Activated CD4-positive, alpha-beta T cell treated with anti-CD3 and anti-CD28 coated beads, Interleukin-2, amount 10 ng/mL, durations not matched to agents 7 days and 5 days (primary cell): ENCODE measurements around the gene ARHGAP45. TPM values are rescaled to one million over a fixed set of nuclear protein-coding genes. Genes with fewer than 3 reads are reported as not detected.

Experiments
- CTCF ChIA-PET: fragments of 350-600 bp; sonication (Branson Sonifier 250); formaldehyde crosslinking; loops from one replicate; lab custom pipeline; 2021; ENCODE audit warnings: antibody characterized with exemption; lab: Charles Lee
- POLR2A ChIA-PET: fragments of 350-600 bp; sonication (Branson Sonifier 250); formaldehyde crosslinking; loops from one replicate; lab custom pipeline; 2021; ENCODE audit warnings: antibody characterized with exemption; lab: Charles Lee
- DNase-seq: peaks from one replicate; pipeline ENCODE4 v3.0.0-alpha.2; 2020
- H3K27ac Mint-ChIP-seq: one replicate; pipeline ENCODE4 v1.8.0; 2021; ENCODE audit warnings: mild to moderate bottlenecking, moderate library complexity, mixed read lengths
- H3K27me3 Mint-ChIP-seq: one replicate; pipeline ENCODE4 v1.8.0; 2021; ENCODE audit warnings: mixed read lengths
- H3K36me3 Mint-ChIP-seq: one replicate; pipeline ENCODE4 v1.8.0; 2021; ENCODE audit warnings: low read depth, mixed read lengths
- H3K4me1 Mint-ChIP-seq: one replicate; pipeline ENCODE4 v1.8.0; 2021; ENCODE audit warnings: mixed read lengths
- H3K4me3 Mint-ChIP-seq: one replicate; pipeline ENCODE4 v1.8.0; 2021; ENCODE audit warnings: mild to moderate bottlenecking, moderate library complexity, mixed read lengths
- H3K9me3 Mint-ChIP-seq: one replicate; pipeline ENCODE4 v1.8.0; 2021; ENCODE audit warnings: mixed read lengths
- total RNA-seq, 2 experiments: library from RNA; stranded (reverse); gene quantifications; one replicate each; pipeline ENCODE4 v1.2.3, GENCODE V29; 2021

The ARHGAP45 gene
- total RNA-seq, 2 experiments from 2014 or later = 487 to 570 TPM

- no peaks in the 10 kb centered on the region for H3K9me3 Mint-ChIP-seq
- peaks cover 53% of the 10 kb centered on the region for H3K4me1 Mint-ChIP-seq
- no peaks in the 10 kb centered on the region for H3K27me3 Mint-ChIP-seq
- peak overlapping the region; percentile 72 for H3K27ac Mint-ChIP-seq
- H3K36me3 Mint-ChIP-seq = peaks cover 39% of the 10 kb centered on the region
- POLR2A ChIA-PET = interaction anchor here (0.6 to 1.0 kb wide), 2 partner anchors 9 to 21 kb away, joined by 3 read pairs; no protein-coding TSS in a partner anchor
- H3K4me3 Mint-ChIP-seq = peak overlapping the region; percentile 22
- DNase-seq = no peak
- CTCF ChIA-PET = interaction anchor here (0.9 to 2.9 kb wide), 7 partner anchors 8 to 155 kb away, joined by 3 to 9 read pairs (median 3); partner anchors contain the start of gene ARHGAP45
These were observed 22.3 kb downstream of the ARHGAP45 start for GRCh38 chr19:1089126-1089771.

GRCh38 chr19:1089891-1090290 lies 22.9 kb downstream of the ARHGAP45 start:
- ChIA-PET CTCF (interaction anchor here (0.9 to 2.4 kb wide), 4 partner anchors 10 to 155 kb away, joined by 3 to 8 read pairs (median 4); partner anchors contain the start of gene ARHGAP45), POLR2A (interaction anchor here (0.6 kb wide), 1 partner anchor 22 kb away, joined by 3 read pairs; no protein-coding TSS in a partner anchor)
- Mint-ChIP-seq H3K9me3 (no peaks in the 10 kb centered on the region), H3K27ac (no peak overlapping the region), H3K27me3 (no peaks in the 10 kb centered on the region), H3K4me1 (peaks cover 50% of the 10 kb centered on the region), H3K4me3 (no peak overlapping the region), H3K36me3 (peaks cover 33% of the 10 kb centered on the region)
- DNase-seq = no peak

GRCh38 chr19:1090731-1091543 lies 24.0 kb downstream of the ARHGAP45 start:
- no peaks in the 10 kb centered on the region for H3K9me3 Mint-ChIP-seq
- no peak overlapping the region for H3K4me3 Mint-ChIP-seq
- H3K27me3 Mint-ChIP-seq = no peaks in the 10 kb centered on the region
- no peak overlapping the region for H3K27ac Mint-ChIP-seq
- ChIA-PET CTCF (interaction anchor here (1.0 to 1.9 kb wide), 3 partner anchors 11 to 26 kb away, joined by 3 to 6 read pairs (median 3); no protein-coding TSS in a partner anchor), POLR2A (no interaction called here)
- peaks cover 25% of the 10 kb centered on the region for H3K36me3 Mint-ChIP-seq
- peaks cover 50% of the 10 kb centered on the region for H3K4me1 Mint-ChIP-seq
- DNase-seq = no peak

GRCh38 chr19:1091544-1092175 lies 24.7 kb downstream of the ARHGAP45 start:
- ChIA-PET CTCF (interaction anchor here (1.1 kb wide), 1 partner anchor 11 kb away, joined by 3 read pairs; no protein-coding TSS in a partner anchor), POLR2A (no interaction called here)
- no peaks in the 10 kb centered on the region for H3K9me3 Mint-ChIP-seq
- peaks cover 51% of the 10 kb centered on the region for H3K4me1 Mint-ChIP-seq
- H3K36me3 Mint-ChIP-seq = peaks cover 21% of the 10 kb centered on the region
- H3K4me3 Mint-ChIP-seq = no peak overlapping the region
- no peak for DNase-seq
- no peak overlapping the region for H3K27ac Mint-ChIP-seq
- H3K27me3 Mint-ChIP-seq = no peaks in the 10 kb centered on the region

- POLR2A ChIA-PET = no interaction called here
- H3K4me1 Mint-ChIP-seq = peaks cover 46% of the 10 kb centered on the region
- peaks cover 14% of the 10 kb centered on the region for H3K36me3 Mint-ChIP-seq
- no peak for DNase-seq
- H3K4me3 Mint-ChIP-seq = peak overlapping the region; percentile 92
- CTCF ChIA-PET = interaction anchor here (0.8 to 2.2 kb wide), 6 partner anchors 28 to 151 kb away, joined by 3 to 8 read pairs (median 4); partner anchors contain the start of gene CNN2
- peak overlapping the region; percentile 9 for H3K27ac Mint-ChIP-seq
- no peaks in the 10 kb centered on the region for H3K9me3 Mint-ChIP-seq
- H3K27me3 Mint-ChIP-seq = no peaks in the 10 kb centered on the region
These were observed 26.4 kb downstream of the ARHGAP45 start for GRCh38 chr19:1093330-1093729.

GRCh38 chr19:1093811-1094553 lies 27.0 kb downstream of the ARHGAP45 start:
- ChIA-PET POLR2A (no interaction called here), CTCF (interaction anchor here (0.8 to 2.2 kb wide), 9 partner anchors 18 to 1211 kb away, joined by 3 to 8 read pairs (median 3); partner anchors contain the start of gene CNN2)
- Mint-ChIP-seq H3K27me3 (no peaks in the 10 kb centered on the region), H3K4me1 (peaks cover 48% of the 10 kb centered on the region), H3K4me3 (peak overlapping the region; percentile 92), H3K9me3 (peaks cover 3% of the 10 kb centered on the region), H3K27ac (peak overlapping the region; percentile 71), H3K36me3 (peaks cover 12% of the 10 kb centered on the region)
- DNase-seq = no peak

GRCh38 chr19:1094655-1094977 lies 27.6 kb downstream of the ARHGAP45 start:
- H3K27me3 Mint-ChIP-seq = no peaks in the 10 kb centered on the region
- peak overlapping the region; percentile 92 for H3K4me3 Mint-ChIP-seq
- H3K36me3 Mint-ChIP-seq = peaks cover 15% of the 10 kb centered on the region
- H3K9me3 Mint-ChIP-seq = peaks cover 5% of the 10 kb centered on the region
- ChIA-PET POLR2A (no interaction called here), CTCF (interaction anchor here (0.7 to 2.2 kb wide), 8 partner anchors 14 to 1210 kb away, joined by 3 to 8 read pairs (median 4); partner anchors contain the start of gene CNN2)
- H3K27ac Mint-ChIP-seq = peak overlapping the region; percentile 71
- DNase-seq = no peak
- H3K4me1 Mint-ChIP-seq = peaks cover 53% of the 10 kb centered on the region

- Mint-ChIP-seq H3K4me3 (peak within 1 kb of the TSS; percentile 92), H3K4me1 (peaks cover 57% of the 10 kb centered on the region), H3K36me3 (peaks cover 20% of the 10 kb centered on the region), H3K9me3 (peaks cover 8% of the 10 kb centered on the region), H3K27me3 (no peaks in the 10 kb centered on the region), H3K27ac (peak within 1 kb of the TSS; percentile 87)
- DNase-seq = peak; percentile 98
- POLR2A ChIA-PET = no interaction called here
- CTCF ChIA-PET = interaction anchor here (0.7 to 2.2 kb wide), 6 partner anchors 15 to 1210 kb away, joined by 3 to 8 read pairs (median 5); no protein-coding TSS in a partner anchor
These were observed 28.2 kb downstream of the ARHGAP45 start, which contains the start of gene POLR2E for GRCh38 chr19:1094978-1095701. TSS of gene POLR2E (minus strand) at chr19:1095375. CDS start at chr19:1095315, 60 bp downstream.

GRCh38 chr19:1097810-1098176 lies 30.8 kb downstream of the ARHGAP45 start:
- Mint-ChIP-seq H3K27ac (peak overlapping the region; percentile 76), H3K9me3 (peaks cover 8% of the 10 kb centered on the region), H3K4me1 (peaks cover 71% of the 10 kb centered on the region), H3K36me3 (peaks cover 20% of the 10 kb centered on the region), H3K4me3 (no peak overlapping the region), H3K27me3 (no peaks in the 10 kb centered on the region)
- ChIA-PET CTCF (interaction anchor here (0.6 to 2.0 kb wide), 8 partner anchors 8 to 97 kb away, joined by 3 to 9 read pairs (median 4); no protein-coding TSS in a partner anchor), POLR2A (no interaction called here)
- DNase-seq = no peak

- peaks cover 8% of the 10 kb centered on the region for H3K9me3 Mint-ChIP-seq
- peak overlapping the region; percentile 77 for H3K27ac Mint-ChIP-seq
- peaks cover 74% of the 10 kb centered on the region for H3K4me1 Mint-ChIP-seq
- POLR2A ChIA-PET = no interaction called here
- H3K4me3 Mint-ChIP-seq = no peak overlapping the region
- peaks cover 15% of the 10 kb centered on the region for H3K36me3 Mint-ChIP-seq
- no peak for DNase-seq
- CTCF ChIA-PET = interaction anchor here (0.6 to 2.0 kb wide), 8 partner anchors 8 to 96 kb away, joined by 3 to 9 read pairs (median 4); no protein-coding TSS in a partner anchor
- H3K27me3 Mint-ChIP-seq = no peaks in the 10 kb centered on the region
These were observed 31.4 kb downstream of the ARHGAP45 start for GRCh38 chr19:1098177-1099051.
